ENCODE measurements around the gene CD70. TPM values are rescaled to one million over a fixed set of nuclear protein-coding genes. Genes with fewer than 3 reads are reported as not detected.

Gene CD70
- total and polyA plus RNA-seq, 2 donors (not counting 3 experiments of a cell fraction or from before 2014, with no cell fraction given), result not detected

Small RNA genes within 50 kb of the gene (small RNA-seq; reads per million reads assigned to genes)
- not detected for gene RF00019 (ENCODE audit: insufficient read depth, insufficient read length, low read depth, low replicate concordance)

Other genes with a start within 250 kb of the CD70 start
- gene CLPP, start 229.6 kb downstream of the CD70 start, total RNA-seq, result 120 and 137 TPM in 2 replicates
- gene CLPP, start 229.6 kb downstream of the CD70 start, polyA plus RNA-seq, result 314 and 533 TPM in 2 replicates
- gene ALKBH7, start 218.4 kb downstream of the CD70 start, total RNA-seq, result 48.8 and 50.4 TPM in 2 replicates
- 59.4 and 83.2 TPM in 2 replicates for gene ALKBH7, start 218.4 kb downstream of the CD70 start, polyA plus RNA-seq
- gene PSPN, start 215.2 kb downstream of the CD70 start, total RNA-seq, result 1.0 and 1.2 TPM in 2 replicates
- gene PSPN, start 215.2 kb downstream of the CD70 start, polyA plus RNA-seq, result 0.73 and 0.84 TPM in 2 replicates
- 56.4 and 58.2 TPM in 2 replicates for gene GTF2F1, start 198.0 kb downstream of the CD70 start, total RNA-seq
- gene GTF2F1, start 198.0 kb downstream of the CD70 start, polyA plus RNA-seq, result 37.7 and 44.8 TPM in 2 replicates
- 367 and 372 TPM in 2 replicates for gene KHSRP, start 166.3 kb downstream of the CD70 start, total RNA-seq
- gene KHSRP, start 166.3 kb downstream of the CD70 start, polyA plus RNA-seq, result 98.0 and 98.3 TPM in 2 replicates
- gene SLC25A41, start 157.4 kb downstream of the CD70 start, total RNA-seq, result 0.39 TPM in 1 of 2 replicates, not detected in the other
- 0.06 and 0.21 TPM in 2 replicates for gene SLC25A41, start 157.4 kb downstream of the CD70 start, polyA plus RNA-seq
- 33.5 and 37.6 TPM in 2 replicates for gene SLC25A23, start 131.4 kb downstream of the CD70 start, total RNA-seq
- gene SLC25A23, start 131.4 kb downstream of the CD70 start, polyA plus RNA-seq, result 10.2 and 12.8 TPM in 2 replicates
- gene CRB3, start 126.9 kb downstream of the CD70 start, total RNA-seq, result not detected in 2 replicates
- not detected in 2 replicates for gene CRB3, start 126.9 kb downstream of the CD70 start, polyA plus RNA-seq
- not detected in 2 replicates for gene DENND1C, start 109.4 kb downstream of the CD70 start, total RNA-seq
- gene DENND1C, start 109.4 kb downstream of the CD70 start, polyA plus RNA-seq, result not detected in 2 replicates
- not detected in 2 replicates for gene TUBB4A, start 88.8 kb downstream of the CD70 start, total RNA-seq
- gene TUBB4A, start 88.8 kb downstream of the CD70 start, polyA plus RNA-seq, result not detected in 2 replicates
- 0.53 and 0.72 TPM in 2 replicates for gene TNFSF9, start 60.1 kb downstream of the CD70 start, total RNA-seq
- 0.52 and 0.88 TPM in 2 replicates for gene TNFSF9, start 60.1 kb downstream of the CD70 start, polyA plus RNA-seq
- gene TNFSF14, start 79.0 kb upstream of the CD70 start, total RNA-seq, result not detected in 2 replicates
- gene TNFSF14, start 79.0 kb upstream of the CD70 start, polyA plus RNA-seq, result not detected in 2 replicates
- not detected in 2 replicates for gene C3, start 129.5 kb upstream of the CD70 start, total RNA-seq
- gene C3, start 129.5 kb upstream of the CD70 start, polyA plus RNA-seq, result 0.08 and 0.23 TPM in 2 replicates
- 52.6 and 68.5 TPM in 2 replicates for gene GPR108, start 146.4 kb upstream of the CD70 start, total RNA-seq
- 76.0 and 80.2 TPM in 2 replicates for gene GPR108, start 146.4 kb upstream of the CD70 start, polyA plus RNA-seq
- 65.7 and 69.3 TPM in 2 replicates for gene TRIP10, start 148.5 kb upstream of the CD70 start, total RNA-seq
- 26.3 and 28.4 TPM in 2 replicates for gene TRIP10, start 148.5 kb upstream of the CD70 start, polyA plus RNA-seq
- 0.53 TPM in 1 of 2 replicates, not detected in the other for gene SH2D3A, start 176.3 kb upstream of the CD70 start, total RNA-seq
- gene SH2D3A, start 176.3 kb upstream of the CD70 start, polyA plus RNA-seq, result 0.04 and 0.06 TPM in 2 replicates
- not detected in 2 replicates for gene VAV1, start 181.6 kb upstream of the CD70 start, total RNA-seq
- gene VAV1, start 181.6 kb upstream of the CD70 start, polyA plus RNA-seq, result not detected in 2 replicates